Fibroblast of lung (primary cell): ENCODE measurements around the gene CMTM7.

Experiments used
- EZH2 ChIP-seq: IDR thresholded peaks from 2 replicates; pipeline ENCODE4 v1.5.1; 2012; ENCODE audit warnings: low read length, control low read depth, mild to moderate bottlenecking; ENCODE audit errors: missing control alignments
- TF ChIP-seq, protein P1 (sequence below), 2 donors: IDR thresholded peaks in 1 of 2; conservative IDR thresholded peaks in 1 of 2; 1 replicate in 1 of 2; 2 replicates in 1 of 2; pipeline ENCODE4 v1.5.1; 2011 to 2012; ENCODE audit warnings: low read length in 2 of 2, control low read depth in 1 of 2, inconsistent platforms in 1 of 2, low read depth in 1 of 2, mild to moderate bottlenecking in 1 of 2

DNA sequence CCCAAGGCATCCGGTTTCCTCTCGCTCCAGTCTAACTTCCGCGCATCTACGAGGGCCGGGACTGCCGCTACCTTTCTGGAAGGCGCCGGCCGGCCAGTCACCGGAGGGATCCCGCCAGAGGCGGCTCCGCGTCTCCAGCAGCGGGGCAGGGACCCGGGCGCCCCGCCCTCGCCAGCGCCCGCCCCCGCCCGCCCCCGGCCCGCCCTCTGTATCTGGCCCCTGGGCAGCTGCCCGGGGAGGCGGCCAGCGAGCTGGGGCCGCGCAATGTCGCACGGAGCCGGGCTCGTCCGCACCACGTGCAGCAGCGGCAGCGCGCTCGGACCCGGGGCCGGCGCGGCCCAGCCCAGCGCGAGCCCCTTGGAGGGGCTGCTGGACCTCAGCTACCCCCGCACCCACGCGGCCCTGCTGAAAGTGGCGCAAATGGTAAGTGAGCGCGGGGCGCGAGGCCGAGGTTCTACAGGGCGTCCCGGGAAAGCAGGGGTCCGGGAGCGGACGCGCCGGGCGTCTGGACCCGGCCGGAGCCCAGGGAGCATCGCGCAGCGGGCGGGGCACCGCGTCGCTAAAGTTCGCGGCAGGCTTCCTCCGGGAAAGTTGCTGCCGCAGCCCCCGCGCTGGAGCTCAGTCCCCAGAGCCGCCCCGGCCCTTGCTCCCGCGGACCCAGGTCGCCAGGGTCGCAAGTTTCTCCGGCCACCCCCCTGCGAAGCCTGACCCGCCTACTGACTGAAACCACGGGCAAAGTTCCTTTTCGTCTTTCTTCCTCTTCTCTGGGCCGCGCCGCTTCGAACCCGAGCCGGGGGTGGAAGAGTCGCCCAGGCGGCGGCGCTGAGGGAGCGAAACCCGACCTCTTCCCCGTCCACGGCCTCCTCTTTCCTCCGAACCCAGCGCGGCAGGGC, at the start of gene CMTM7:
- no peak for TF ChIP-seq EZH2
- TF ChIP-seq, protein P1, sequence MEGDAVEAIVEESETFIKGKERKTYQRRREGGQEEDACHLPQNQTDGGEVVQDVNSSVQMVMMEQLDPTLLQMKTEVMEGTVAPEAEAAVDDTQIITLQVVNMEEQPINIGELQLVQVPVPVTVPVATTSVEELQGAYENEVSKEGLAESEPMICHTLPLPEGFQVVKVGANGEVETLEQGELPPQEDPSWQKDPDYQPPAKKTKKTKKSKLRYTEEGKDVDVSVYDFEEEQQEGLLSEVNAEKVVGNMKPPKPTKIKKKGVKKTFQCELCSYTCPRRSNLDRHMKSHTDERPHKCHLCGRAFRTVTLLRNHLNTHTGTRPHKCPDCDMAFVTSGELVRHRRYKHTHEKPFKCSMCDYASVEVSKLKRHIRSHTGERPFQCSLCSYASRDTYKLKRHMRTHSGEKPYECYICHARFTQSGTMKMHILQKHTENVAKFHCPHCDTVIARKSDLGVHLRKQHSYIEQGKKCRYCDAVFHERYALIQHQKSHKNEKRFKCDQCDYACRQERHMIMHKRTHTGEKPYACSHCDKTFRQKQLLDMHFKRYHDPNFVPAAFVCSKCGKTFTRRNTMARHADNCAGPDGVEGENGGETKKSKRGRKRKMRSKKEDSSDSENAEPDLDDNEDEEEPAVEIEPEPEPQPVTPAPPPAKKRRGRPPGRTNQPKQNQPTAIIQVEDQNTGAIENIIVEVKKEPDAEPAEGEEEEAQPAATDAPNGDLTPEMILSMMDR (conservative IDR thresholded peaks at IDR 0.05 in 1 of 2, IDR thresholded peaks at IDR 0.05 in 1 of 2; ENCODE audit: low read depth in 1 of 2, low read length in 2 of 2) = no peak
